ENCODE results near the gene CTNNA2.

The CTNNA2 gene

GRCh38 chr2:79789811-79790210 is 277.0 kb downstream of the CTNNA2 start:
- DNase-seq (ENCODE audit: low spot score): no peak

GRCh38 chr2:79792090-79792489 is 279.2 kb downstream of the CTNNA2 start:
- DNase-seq (ENCODE audit: low spot score): no peak

- no peak for DNase-seq (ENCODE audit: low spot score)
Observed at GRCh38 chr2:79793006-79793405, 280.2 kb downstream of the CTNNA2 start.

GRCh38 chr2:79796641-79797040 is 283.8 kb downstream of the CTNNA2 start:
- DNase-seq (ENCODE audit: low spot score): no peak

DNA sequence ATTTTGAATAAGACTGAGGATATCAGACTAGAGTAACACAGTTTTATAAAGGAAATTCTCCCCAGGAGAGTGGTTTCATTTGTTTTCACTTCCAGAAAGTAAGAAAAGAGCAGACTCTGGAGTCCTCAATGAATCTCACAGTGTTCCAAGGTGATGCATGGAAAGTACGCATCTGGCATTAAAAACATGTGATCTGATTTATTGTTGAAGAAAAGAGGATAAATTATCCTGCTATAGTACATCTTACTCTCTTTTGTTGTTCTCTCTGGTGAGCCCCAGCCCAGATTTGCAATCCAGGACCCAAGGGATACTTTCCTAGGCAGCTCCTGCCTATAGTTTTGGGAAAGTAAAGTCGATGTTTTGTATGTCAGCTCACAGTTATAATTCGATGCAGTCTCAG is 285.9 kb downstream of the CTNNA2 start:
- no peak for DNase-seq (ENCODE audit: low spot score)

- DNase-seq (ENCODE audit: low spot score): no peak
Observed at GRCh38 chr2:79799729-79800128, 286.9 kb downstream of the CTNNA2 start.

DNA sequence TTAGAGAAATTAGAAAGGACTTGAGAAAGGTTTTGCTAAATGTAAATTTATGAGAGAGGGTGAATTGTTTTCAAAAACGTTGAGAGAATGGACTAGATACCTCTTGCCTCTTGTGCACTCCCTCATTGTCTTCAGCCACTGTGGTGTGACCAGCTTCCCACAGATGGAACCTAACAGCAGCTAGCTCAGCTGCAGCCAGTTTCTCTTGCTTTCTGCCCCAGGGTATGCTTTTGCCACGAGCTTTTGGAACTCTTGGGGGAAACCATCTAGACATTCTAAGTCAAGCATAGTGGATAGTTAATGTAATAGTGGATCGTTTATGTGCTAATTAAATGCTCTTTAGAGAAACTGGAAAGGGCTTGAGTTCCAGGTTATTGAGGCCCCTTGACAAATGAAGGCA is 288.2 kb downstream of the CTNNA2 start:
- DNase-seq (ENCODE audit: low spot score): no peak

GRCh38 chr2:79817288-79817687 is 304.4 kb downstream of the CTNNA2 start:
- DNase-seq (ENCODE audit: low spot score): no peak

DNA sequence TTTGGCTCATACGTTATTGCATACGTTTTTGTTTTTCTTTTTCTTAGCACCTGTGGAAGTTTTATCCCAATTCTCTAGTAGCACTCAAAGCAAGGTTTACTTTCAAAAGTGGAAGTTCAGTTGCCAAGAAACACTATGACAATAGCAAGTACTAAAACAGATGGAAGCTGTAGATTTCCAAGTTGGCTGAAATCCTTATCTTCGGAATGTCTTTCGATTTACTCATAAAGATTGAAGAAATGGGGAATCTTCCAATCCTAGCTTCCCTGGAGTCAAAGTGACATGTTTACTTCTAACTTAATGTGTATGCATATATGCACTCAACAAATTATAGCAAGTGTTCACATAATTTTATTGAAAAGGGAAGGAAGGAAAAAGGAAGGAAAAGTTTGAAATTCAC is 307.4 kb downstream of the CTNNA2 start:
- no peak for DNase-seq (ENCODE audit: low spot score)

- DNase-seq (ENCODE audit: low spot score): no peak
Observed at GRCh38 chr2:79822136-79822535, 309.3 kb downstream of the CTNNA2 start.

DNA sequence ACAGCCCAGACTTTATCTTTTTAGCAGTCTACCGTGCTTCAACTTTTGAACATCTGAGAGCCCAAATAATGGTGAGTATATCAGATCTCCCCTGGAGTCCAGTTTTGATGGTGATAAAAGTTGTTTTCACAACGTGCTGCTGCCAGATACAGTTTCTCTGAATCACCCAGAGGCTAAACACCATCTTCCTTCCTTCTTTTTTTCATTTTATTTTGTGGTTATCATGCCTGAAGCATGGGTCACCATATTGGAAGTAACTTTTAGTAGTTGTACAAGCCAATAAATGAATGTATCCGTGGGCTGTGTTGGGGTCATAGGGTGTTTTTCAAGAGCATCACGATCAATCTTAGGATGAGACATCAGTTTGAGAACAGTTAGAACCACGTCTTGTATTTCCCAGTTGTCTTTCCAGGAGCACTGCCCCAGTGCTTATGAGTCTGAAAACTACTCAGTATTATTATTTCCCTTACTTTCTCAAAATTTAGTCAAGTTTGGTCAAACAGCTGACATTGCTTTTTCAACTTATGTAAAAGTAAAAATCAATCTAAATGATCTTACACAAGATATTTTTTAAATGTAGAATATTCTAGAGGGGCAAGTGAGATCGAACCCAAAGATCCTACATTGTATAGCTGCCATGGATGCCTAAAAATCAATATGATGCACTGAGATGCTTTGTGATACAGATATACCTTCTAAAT is 311.4 kb downstream of the CTNNA2 start:
- DNase-seq (ENCODE audit: low spot score): no peak

GRCh38 chr2:79827881-79828280 is 315.0 kb downstream of the CTNNA2 start:
- DNase-seq (ENCODE audit: low spot score): no peak

DNA sequence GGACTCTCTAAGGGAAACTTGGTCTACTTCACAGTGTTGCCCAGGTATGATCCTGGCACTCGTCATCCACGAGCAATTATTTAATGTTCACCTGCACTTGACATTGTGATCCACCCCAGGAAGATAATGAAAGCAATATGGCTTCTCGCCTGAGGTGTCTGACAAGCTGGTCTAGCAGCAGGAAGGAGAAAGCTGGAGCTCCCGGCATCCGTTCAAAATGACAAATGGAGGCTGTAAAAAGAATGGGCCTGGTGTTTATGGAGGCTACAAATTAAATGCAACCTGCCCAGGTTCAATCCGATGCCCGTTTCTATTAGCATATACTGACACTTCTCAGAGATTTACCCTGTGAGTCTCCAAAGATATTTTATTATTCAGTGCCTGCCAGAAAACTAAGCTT is 317.6 kb downstream of the CTNNA2 start:
- DNase-seq (ENCODE audit: low spot score): no peak

- no peak for DNase-seq (ENCODE audit: low spot score)
Observed at GRCh38 chr2:79831961-79832360, 319.1 kb downstream of the CTNNA2 start.

GRCh38 chr2:79832511-79833234 is 319.8 kb downstream of the CTNNA2 start:
- no peak for DNase-seq (ENCODE audit: low spot score)

DNA sequence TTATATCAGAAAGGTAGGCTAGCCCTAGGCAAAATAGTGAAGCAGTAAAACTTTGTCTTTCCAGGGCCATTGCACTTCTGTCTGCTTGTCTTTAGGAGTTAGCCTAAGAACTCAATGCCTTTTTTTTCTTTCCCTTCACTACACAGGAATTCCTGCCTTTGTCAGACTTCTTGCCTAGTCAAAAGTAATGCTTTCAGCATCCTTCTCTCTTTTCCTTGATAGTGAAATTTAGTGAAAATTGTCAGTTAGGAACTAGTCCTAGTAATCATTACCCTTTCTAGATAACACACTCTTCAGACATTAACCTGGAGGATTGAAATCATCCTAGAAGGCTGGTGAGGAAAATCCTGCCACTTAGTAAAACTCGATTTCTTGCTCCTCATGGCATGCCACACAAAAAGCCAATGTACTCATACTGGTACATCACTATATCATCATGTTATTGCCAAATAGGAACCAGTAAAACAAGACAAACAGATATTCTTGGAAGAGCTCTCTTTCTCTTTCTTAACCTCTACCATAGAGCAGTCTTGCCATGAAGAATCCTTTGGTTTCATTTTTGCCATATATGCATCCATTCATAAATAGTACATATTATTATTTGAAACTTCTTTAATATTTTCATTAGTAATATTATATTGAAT is 320.5 kb downstream of the CTNNA2 start:
- no peak for DNase-seq (ENCODE audit: low spot score)

- DNase-seq (ENCODE audit: low spot score): no peak
Observed at GRCh38 chr2:79835911-79836310, 323.1 kb downstream of the CTNNA2 start.

- no peak for DNase-seq (ENCODE audit: low spot score)
Observed at GRCh38 chr2:79844011-79844410, 331.2 kb downstream of the CTNNA2 start.

DNA sequence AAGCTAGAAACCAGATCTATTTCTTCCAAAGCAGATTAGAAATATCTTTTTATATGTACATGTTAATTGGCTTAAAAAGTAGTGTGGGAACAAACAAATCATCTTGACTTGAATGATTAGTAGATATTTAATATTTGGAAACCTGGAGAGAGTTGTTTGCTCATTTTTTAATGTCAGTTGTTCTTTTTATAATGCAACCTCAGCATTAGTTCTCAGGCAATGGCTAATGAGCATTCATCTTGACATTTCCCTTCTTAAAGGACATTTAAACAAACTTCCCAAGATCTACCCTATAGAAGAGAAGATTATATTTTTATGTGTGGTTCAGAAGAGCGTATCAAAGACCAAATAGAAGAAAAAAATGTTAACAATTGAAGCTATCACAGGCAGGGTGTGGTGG is 334.0 kb downstream of the CTNNA2 start:
- no peak for DNase-seq (ENCODE audit: low spot score)

DNA sequence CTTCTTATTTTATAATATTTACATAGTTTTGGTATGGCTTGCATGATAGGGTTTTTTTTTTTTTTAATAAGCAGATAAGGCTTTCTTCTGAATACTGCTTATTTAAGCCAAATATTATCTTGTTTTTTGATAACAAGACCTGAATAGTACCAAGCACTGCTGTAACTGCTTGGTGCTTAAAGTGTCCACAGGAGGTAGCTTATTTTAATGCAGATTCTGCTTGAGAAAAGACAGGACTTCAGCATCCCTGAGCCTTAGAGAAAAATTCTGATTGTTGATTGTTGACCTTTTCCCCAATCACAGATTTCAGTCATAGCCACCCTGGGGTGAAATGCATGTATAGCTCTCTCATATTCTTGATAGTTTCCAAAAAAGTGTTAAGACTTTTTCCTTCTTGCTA is 336.4 kb downstream of the CTNNA2 start:
- no peak for DNase-seq (ENCODE audit: low spot score)

GRCh38 chr2:79849949-79850348 is 337.1 kb downstream of the CTNNA2 start:
- DNase-seq (ENCODE audit: low spot score): no peak

- DNase-seq (ENCODE audit: low spot score): no peak
Observed at GRCh38 chr2:79850912-79851311, 338.1 kb downstream of the CTNNA2 start.

DNA sequence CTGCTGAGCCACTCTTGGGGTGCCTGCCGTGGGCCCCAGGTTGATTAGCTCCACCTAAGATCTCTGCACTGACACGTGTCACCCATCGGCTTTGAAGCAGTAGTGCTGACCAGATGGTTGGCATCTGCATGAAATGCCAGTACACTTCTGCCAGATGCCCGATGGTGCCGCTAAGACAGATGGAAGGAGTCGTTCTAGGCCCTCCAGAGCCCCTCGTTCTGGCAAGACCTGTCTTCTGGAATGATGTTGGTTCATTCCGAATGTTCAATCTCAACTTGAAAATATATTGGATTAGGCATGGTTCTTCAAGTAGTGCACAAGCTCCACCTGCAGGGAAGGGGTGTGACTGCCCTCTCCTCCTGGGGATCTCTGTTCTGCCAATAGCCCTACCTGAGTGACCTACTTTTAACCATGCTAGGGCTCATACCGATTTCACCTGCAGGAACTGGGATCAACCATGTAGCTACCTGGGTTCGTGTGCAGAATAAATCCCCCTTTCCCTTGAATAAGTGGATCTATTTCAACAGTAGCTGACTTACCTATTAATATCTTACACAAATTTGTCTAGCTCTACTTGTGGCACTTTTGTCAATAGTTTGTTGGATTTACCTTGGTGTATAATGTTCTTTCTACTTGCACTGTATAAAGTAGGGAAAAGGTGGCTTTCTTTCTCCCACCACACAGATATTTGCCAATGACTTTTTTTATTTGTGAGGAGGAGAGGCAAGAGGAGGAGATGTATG is 342.6 kb downstream of the CTNNA2 start:
- DNase-seq (ENCODE audit: low spot score): no peak
